ENCODE measurements around the gene DPYSL4. TPM values are rescaled to one million over a fixed set of nuclear protein-coding genes. Genes with fewer than 3 reads are reported as not detected.

Gene DPYSL4
- polyA plus RNA-seq, 3 donors = 0.08 TPM; not detected in 2

GRCh38 chr10:132139526-132139925, 47.2 kb upstream of the DPYSL4 start:
- no peaks in the 10 kb centered on the region for H3K4me1 Mint-ChIP-seq

GRCh38 chr10:132140167-132140925, 46.4 kb upstream of the DPYSL4 start:
- no peaks in the 10 kb centered on the region for H4K20me1 ChIP-seq (ENCODE audit: insufficient read depth, low read length)
- no peaks in the 10 kb centered on the region for H3K36me3 ChIP-seq (replicated peaks in 1 of 2; ENCODE audit: control insufficient read depth in 1 of 2, insufficient read depth in 2 of 2, low read length in 2 of 2)
- peaks cover 9 to 21% (median 12%) of the 10 kb centered on the region in 3 donors for H3K27me3 Mint-ChIP-seq (ENCODE audit: low read depth in 3 of 3)
- no peak overlapping the region for H3K4me2 ChIP-seq (replicated peaks; ENCODE audit: extremely low read depth, low read length, poor library complexity, severe bottlenecking)
- TF ChIP-seq, protein P1, sequence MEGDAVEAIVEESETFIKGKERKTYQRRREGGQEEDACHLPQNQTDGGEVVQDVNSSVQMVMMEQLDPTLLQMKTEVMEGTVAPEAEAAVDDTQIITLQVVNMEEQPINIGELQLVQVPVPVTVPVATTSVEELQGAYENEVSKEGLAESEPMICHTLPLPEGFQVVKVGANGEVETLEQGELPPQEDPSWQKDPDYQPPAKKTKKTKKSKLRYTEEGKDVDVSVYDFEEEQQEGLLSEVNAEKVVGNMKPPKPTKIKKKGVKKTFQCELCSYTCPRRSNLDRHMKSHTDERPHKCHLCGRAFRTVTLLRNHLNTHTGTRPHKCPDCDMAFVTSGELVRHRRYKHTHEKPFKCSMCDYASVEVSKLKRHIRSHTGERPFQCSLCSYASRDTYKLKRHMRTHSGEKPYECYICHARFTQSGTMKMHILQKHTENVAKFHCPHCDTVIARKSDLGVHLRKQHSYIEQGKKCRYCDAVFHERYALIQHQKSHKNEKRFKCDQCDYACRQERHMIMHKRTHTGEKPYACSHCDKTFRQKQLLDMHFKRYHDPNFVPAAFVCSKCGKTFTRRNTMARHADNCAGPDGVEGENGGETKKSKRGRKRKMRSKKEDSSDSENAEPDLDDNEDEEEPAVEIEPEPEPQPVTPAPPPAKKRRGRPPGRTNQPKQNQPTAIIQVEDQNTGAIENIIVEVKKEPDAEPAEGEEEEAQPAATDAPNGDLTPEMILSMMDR (IDR thresholded peaks at IDR 0.05) = no peak
- no peak for DNase-seq
- no peak overlapping the region for H3K27ac ChIP-seq (ENCODE audit: low read depth in 1 of 2, low read length in 2 of 2)
- no peaks in the 10 kb centered on the region for H3K36me3 Mint-ChIP-seq
- H3K27ac Mint-ChIP-seq = peak overlapping the region in 1 of 7 donors; percentile 46
- H3K27me3 ChIP-seq (ENCODE audit: control insufficient read depth in 2 of 2, insufficient read depth in 2 of 2, low read length in 2 of 2) = peaks cover 0 to 10% of the 10 kb centered on the region in 2 donors
- no peak overlapping the region for H3K4me3 Mint-ChIP-seq
- no peaks in the 10 kb centered on the region for H3K9me3 Mint-ChIP-seq
- H3K79me2 ChIP-seq (ENCODE audit: insufficient read depth, low read length) = no peaks in the 10 kb centered on the region
- no peak overlapping the region for H2AFZ ChIP-seq (ENCODE audit: insufficient read depth, low read depth, low read length, poor library complexity, severe bottlenecking)
- H3K4me1 ChIP-seq (ENCODE audit: control insufficient read depth in 1 of 2, insufficient read depth in 2 of 2, low read length in 2 of 2) = no peaks in the 10 kb centered on the region
- H3K9me3 ChIP-seq (replicated peaks in 1 of 2; ENCODE audit: control insufficient read depth in 1 of 2, insufficient read depth in 1 of 2, low read length in 2 of 2) = no peaks in the 10 kb centered on the region
- H3K4me1 Mint-ChIP-seq = no peaks in the 10 kb centered on the region
- intact Hi-C loops (cut with micrococcal nuclease) = no loop called here
- 97% methylated on average over 34 of the region's 42 CpGs for WGBS (ENCODE audit: insufficient coverage)
- H3K9ac ChIP-seq (ENCODE audit: insufficient read depth, low read length, poor library complexity, severe bottlenecking) = no peak overlapping the region
- no peak overlapping the region for H3K4me3 ChIP-seq (replicated peaks in 1 of 3; ENCODE audit: low read depth in 2 of 3, low read length in 3 of 3)

More at GRCh38 chr10:132139526-132139925, 47.2 kb upstream of the DPYSL4 start:
- no peak overlapping the region for H3K27ac Mint-ChIP-seq
- no peaks in the 10 kb centered on the region for H4K20me1 ChIP-seq (ENCODE audit: insufficient read depth, low read length)
- no peak for DNase-seq
- H3K4me2 ChIP-seq (replicated peaks; ENCODE audit: extremely low read depth, low read length, poor library complexity, severe bottlenecking) = no peak overlapping the region
- 89% methylated on average over 8 of the region's 10 CpGs for WGBS (ENCODE audit: insufficient coverage)
- TF ChIP-seq, protein P1 (IDR thresholded peaks at IDR 0.05) = no peak
- no peaks in the 10 kb centered on the region for H3K36me3 ChIP-seq (replicated peaks in 1 of 2; ENCODE audit: control insufficient read depth in 1 of 2, insufficient read depth in 2 of 2, low read length in 2 of 2)
- H3K4me3 Mint-ChIP-seq = no peak overlapping the region
- H3K79me2 ChIP-seq (ENCODE audit: insufficient read depth, low read length) = no peaks in the 10 kb centered on the region
- H3K9ac ChIP-seq (ENCODE audit: insufficient read depth, low read length, poor library complexity, severe bottlenecking) = no peak overlapping the region
- H3K27me3 ChIP-seq (ENCODE audit: control insufficient read depth in 2 of 2, insufficient read depth in 2 of 2, low read length in 2 of 2) = peaks cover 0 to 10% of the 10 kb centered on the region in 2 donors
- peaks cover 9 to 17% (median 12%) of the 10 kb centered on the region in 3 donors for H3K27me3 Mint-ChIP-seq (ENCODE audit: low read depth in 3 of 3)
- intact Hi-C loops (cut with micrococcal nuclease) = no loop called here
- H3K36me3 Mint-ChIP-seq = no peaks in the 10 kb centered on the region
- no peak overlapping the region for H3K27ac ChIP-seq (ENCODE audit: low read depth in 1 of 2, low read length in 2 of 2)
- no peaks in the 10 kb centered on the region for H3K9me3 ChIP-seq (replicated peaks in 1 of 2; ENCODE audit: control insufficient read depth in 1 of 2, insufficient read depth in 1 of 2, low read length in 2 of 2)
- H3K4me1 ChIP-seq (ENCODE audit: control insufficient read depth in 1 of 2, insufficient read depth in 2 of 2, low read length in 2 of 2) = no peaks in the 10 kb centered on the region
- no peaks in the 10 kb centered on the region for H3K9me3 Mint-ChIP-seq
- H2AFZ ChIP-seq (ENCODE audit: insufficient read depth, low read depth, low read length, poor library complexity, severe bottlenecking) = no peak overlapping the region
- H3K4me3 ChIP-seq (replicated peaks in 1 of 3; ENCODE audit: low read depth in 2 of 3, low read length in 3 of 3) = no peak overlapping the region
